ENCODE data around the gene PRPF40A. TPM values are rescaled to one million over a fixed set of nuclear protein-coding genes. Genes with fewer than 3 reads are reported as not detected.

PRPF40A gene
- total and polyA plus RNA-seq, 9 of the 15 experiments (the other 6 are each of a cell fraction or from before 2014, with no cell fraction given) = 168 to 304 (median 264) TPM

- WGBS (ENCODE audit: insufficient coverage, low coverage, missing lambda C conversion rate) = 61% methylated on average over 2 of the region's 2 CpGs
- Histone ChIP-seq H3K36me3 (ENCODE audit: control insufficient read depth, insufficient read depth, low read length) (peaks cover 50% of the 10 kb centered on the region), H3K27ac (ENCODE audit: extremely low read depth, low read depth, low read length) (no peak overlapping the region), H3K4me2 (ENCODE audit: insufficient read depth, low read length) (peak overlapping the region; percentile 66), H3K27me3 (ENCODE audit: control insufficient read depth in 2 of 2, insufficient read depth in 2 of 2, low read length in 2 of 2) (no peaks in the 10 kb centered on the region), H4K20me1 (replicated peaks; ENCODE audit: control insufficient read depth, insufficient read depth, low read length) (no peaks in the 10 kb centered on the region), H3K79me2 (ENCODE audit: control insufficient read depth, insufficient read depth, low read length) (peaks cover 89% of the 10 kb centered on the region), H3K9me1 (ENCODE audit: control insufficient read depth, insufficient read depth, low read length) (no peaks in the 10 kb centered on the region), H3K9ac (ENCODE audit: insufficient read depth in 1 of 2, low read depth in 2 of 2, low read length in 2 of 2) (peak overlapping the region in 1 of 2 experiments; percentile 96; a peak in 1 of 4 replicates), H3K4me3 (no peak overlapping the region), H3K4me1 (replicated peaks in 1 of 2; ENCODE audit: control insufficient read depth in 2 of 2, insufficient read depth in 2 of 2, low read length in 2 of 2) (peaks cover 3 to 16% of the 10 kb centered on the region in 2 experiments; a peak in 2 of 5 replicates), H3K9me3 (replicated peaks; ENCODE audit: control insufficient read depth, insufficient read depth, low read depth, low read length) (no peaks in the 10 kb centered on the region), H2AFZ (ENCODE audit: low read depth, low read length) (no peak overlapping the region)
- intact Hi-C loops (cut with micrococcal nuclease) (no loop called here), in situ Hi-C loops (cut with MboI) (no loop called here)
- ATAC-seq = no peak
- no peak for FAIRE-seq
- TF ChIP-seq KAT8 (IDR thresholded peaks at IDR 0.05; ENCODE audit: low read depth) (no peak), L3MBTL2 (IDR thresholded peaks at IDR 0.05) (no peak), NEUROD1 (IDR thresholded peaks at IDR 0.05; ENCODE audit: borderline replicate concordance, low read depth, low read length, partially characterized antibody) (no peak), CXXC5 (CRISPR knock-in tag; IDR thresholded peaks at IDR 0.05) (0 out of 2 replicates have a peak, but pooled peaks have one; percentile 16), PCBP2 (IDR thresholded peaks at IDR 0.05; ENCODE audit: low read depth, low read length, poor library complexity, severe bottlenecking) (no peak), GTF2A2 (tag; IDR thresholded peaks at IDR 0.05) (no peak), ZNF121 (CRISPR knock-in tag; conservative IDR thresholded peaks at IDR 0.05) (peak; percentile 59; the same call in 1 of the 2 replicates), IFI16 (CRISPR knock-in tag; IDR thresholded peaks at IDR 0.05) (no peak), TRIM28 (IDR thresholded peaks at IDR 0.05) (no peak), ILK (tag; IDR thresholded peaks at IDR 0.05; ENCODE audit: borderline replicate concordance, low read depth) (no peak), ZNF274 (IDR thresholded peaks at IDR 0.05; ENCODE audit: borderline replicate concordance, low read depth, low read length) (no peak), KDM5B (IDR thresholded peaks at IDR 0.05; ENCODE audit: insufficient replicate concordance, low read depth, low read length) (no peak), SRSF9 (IDR thresholded peaks at IDR 0.05; ENCODE audit: borderline replicate concordance, low read depth, low read length) (no peak), ZNF224 (CRISPR knock-in tag; IDR thresholded peaks at IDR 0.05) (no peak), ETS1 (conservative IDR thresholded peaks at IDR 0.05; ENCODE audit: control insufficient read depth, low read depth, low read length) (no peak)
- no TSS peak for BruUV-seq (replicated peaks)
- CTCF ChIA-PET (ENCODE audit: low intra/inter-chr PET ratio) = interaction anchor here (0.6 to 0.7 kb wide), 2 partner anchors 11 to 222 kb away, joined by 3 read pairs; no protein-coding TSS in a partner anchor
- DNase-seq (ENCODE audit: extremely low read depth in 1 of 4, low spot score in 3 of 4) = no peak
- POLR2A ChIA-PET = interaction anchor here (1.2 kb wide), 1 partner anchor 9 kb away, joined by 4 read pairs; no protein-coding TSS in a partner anchor
Measured at GRCh38 chr2:152720794-152721193, 3.5 kb upstream of the PRPF40A start.
